ENCODE data around the gene ZNF407.

- TF ChIP-seq, protein P1, sequence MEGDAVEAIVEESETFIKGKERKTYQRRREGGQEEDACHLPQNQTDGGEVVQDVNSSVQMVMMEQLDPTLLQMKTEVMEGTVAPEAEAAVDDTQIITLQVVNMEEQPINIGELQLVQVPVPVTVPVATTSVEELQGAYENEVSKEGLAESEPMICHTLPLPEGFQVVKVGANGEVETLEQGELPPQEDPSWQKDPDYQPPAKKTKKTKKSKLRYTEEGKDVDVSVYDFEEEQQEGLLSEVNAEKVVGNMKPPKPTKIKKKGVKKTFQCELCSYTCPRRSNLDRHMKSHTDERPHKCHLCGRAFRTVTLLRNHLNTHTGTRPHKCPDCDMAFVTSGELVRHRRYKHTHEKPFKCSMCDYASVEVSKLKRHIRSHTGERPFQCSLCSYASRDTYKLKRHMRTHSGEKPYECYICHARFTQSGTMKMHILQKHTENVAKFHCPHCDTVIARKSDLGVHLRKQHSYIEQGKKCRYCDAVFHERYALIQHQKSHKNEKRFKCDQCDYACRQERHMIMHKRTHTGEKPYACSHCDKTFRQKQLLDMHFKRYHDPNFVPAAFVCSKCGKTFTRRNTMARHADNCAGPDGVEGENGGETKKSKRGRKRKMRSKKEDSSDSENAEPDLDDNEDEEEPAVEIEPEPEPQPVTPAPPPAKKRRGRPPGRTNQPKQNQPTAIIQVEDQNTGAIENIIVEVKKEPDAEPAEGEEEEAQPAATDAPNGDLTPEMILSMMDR (IDR thresholded peaks at IDR 0.05), result no peak
- TF ChIP-seq POLR2A (IDR thresholded peaks at IDR 0.05), result no peak
Observed at GRCh38 chr18:74682141-74682990, 84.7 kb downstream of the ZNF407 start.
